LNCaP clone FGC (cell line): ENCODE data around the gene CAPN14.
A peak's percentile ranks its signal among the peaks of the same experiment; 100 is the strongest.

ENCODE experiments used
- DNase-seq: peaks from one replicate; pipeline ENCODE4 v3.0.0-alpha.2; 2011; ENCODE audit warnings: low read depth
- H3K4me3 ChIP-seq: 2 replicates; pipeline ENCODE4 v1.5.1; 2011; ENCODE audit warnings: mild to moderate bottlenecking, low read depth, low read length, control low read depth
- CTCF ChIP-seq: IDR thresholded peaks from 2 replicates; pipeline ENCODE4 v1.5.1; 2012; ENCODE audit warnings: mild to moderate bottlenecking; ENCODE audit not compliant: control insufficient read depth, insufficient read depth; ENCODE audit errors: extremely low read depth

Gene CAPN14

GRCh38 chr2:31231571-31232302 is 14.4 kb upstream of the CAPN14 start:
- TF ChIP-seq CTCF = no peak

GRCh38 chr2:31230751-31231150 is 13.4 kb upstream of the CAPN14 start:
- no peak overlapping the region for H3K4me3 ChIP-seq
- no peak for TF ChIP-seq CTCF
- DNase-seq = no peak

More at GRCh38 chr2:31231571-31232302, 14.4 kb upstream of the CAPN14 start:
- no peak for DNase-seq
- no peak overlapping the region for H3K4me3 ChIP-seq

- TF ChIP-seq CTCF = no peak
- no peak for DNase-seq
- no peak overlapping the region for H3K4me3 ChIP-seq
Observed at GRCh38 chr2:31228717-31229116, 11.4 kb upstream of the CAPN14 start.

GRCh38 chr2:31227711-31228125 is 10.4 kb upstream of the CAPN14 start:
- no peak overlapping the region for H3K4me3 ChIP-seq
- peak; percentile 73 for DNase-seq
- TF ChIP-seq CTCF = no peak

GRCh38 chr2:31227110-31227509 is 9.8 kb upstream of the CAPN14 start:
- no peak overlapping the region for H3K4me3 ChIP-seq
- TF ChIP-seq CTCF = no peak
- DNase-seq = no peak

- no peak for TF ChIP-seq CTCF
- no peak for DNase-seq
- no peak overlapping the region for H3K4me3 ChIP-seq
Observed at GRCh38 chr2:31226266-31226665, 9.0 kb upstream of the CAPN14 start.

GRCh38 chr2:31223749-31224148 is 6.4 kb upstream of the CAPN14 start:
- no peak for TF ChIP-seq CTCF
- no peak overlapping the region for H3K4me3 ChIP-seq
- no peak for DNase-seq
